HG03378 (cell line): ENCODE results near the gene DAB2.

Source experiments
- ATAC-seq: cut with Tn5 transposase; IDR thresholded peaks from one replicate; pipeline ENCODE4 v1.9.1; 2021; ENCODE audit warnings: mild to moderate bottlenecking, moderate library complexity; ENCODE audit not compliant: unreplicated experiment

Gene DAB2

DNA sequence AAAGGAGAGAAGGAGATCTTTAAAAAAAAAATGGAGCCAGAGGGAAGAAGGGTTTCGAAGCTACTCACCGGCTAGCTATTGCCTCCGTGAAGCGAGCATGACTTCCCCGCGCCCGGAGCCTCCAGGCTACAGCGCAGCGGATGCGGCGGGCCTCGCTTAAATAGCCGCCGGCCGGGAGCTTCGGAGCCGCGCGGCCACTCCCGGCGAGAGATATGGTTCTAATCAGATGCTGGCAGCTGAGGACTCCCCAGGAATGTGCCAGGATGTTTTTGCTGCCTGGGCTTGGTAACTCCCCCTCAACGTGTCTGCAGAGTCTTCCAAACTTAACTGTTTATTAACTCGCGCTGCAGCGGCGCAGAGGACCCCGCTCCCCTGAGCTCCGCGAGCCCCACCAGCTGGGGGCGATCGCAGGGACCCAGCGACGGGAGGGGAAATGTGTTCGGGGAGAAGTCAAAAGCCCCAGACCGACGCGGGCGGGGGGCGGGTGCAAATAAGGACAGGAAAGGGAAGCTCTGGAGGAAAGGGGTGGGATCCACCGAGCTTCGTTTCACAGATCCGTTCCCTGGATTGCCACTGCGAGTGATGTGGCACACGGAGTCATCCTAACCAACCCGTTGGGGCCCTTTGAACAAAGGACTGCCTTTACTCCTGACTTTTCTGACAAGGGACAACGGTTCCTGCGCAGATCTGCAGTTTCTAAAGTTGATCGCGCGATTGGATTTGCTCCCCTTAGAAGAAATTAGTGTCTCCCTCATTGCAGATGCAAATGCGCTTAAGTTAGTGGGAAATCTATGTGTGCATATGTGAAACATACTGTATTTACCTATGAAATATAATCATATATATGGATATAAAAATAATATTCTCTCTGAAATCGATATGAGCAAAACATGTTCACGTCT is at the start of gene DAB2:
TSS of gene DAB2 (minus strand) at position 245 of the 902 bp plus-strand sequence. CDS start 30,660 bp downstream, outside the sequence.
- ATAC-seq: no peak

DNA sequence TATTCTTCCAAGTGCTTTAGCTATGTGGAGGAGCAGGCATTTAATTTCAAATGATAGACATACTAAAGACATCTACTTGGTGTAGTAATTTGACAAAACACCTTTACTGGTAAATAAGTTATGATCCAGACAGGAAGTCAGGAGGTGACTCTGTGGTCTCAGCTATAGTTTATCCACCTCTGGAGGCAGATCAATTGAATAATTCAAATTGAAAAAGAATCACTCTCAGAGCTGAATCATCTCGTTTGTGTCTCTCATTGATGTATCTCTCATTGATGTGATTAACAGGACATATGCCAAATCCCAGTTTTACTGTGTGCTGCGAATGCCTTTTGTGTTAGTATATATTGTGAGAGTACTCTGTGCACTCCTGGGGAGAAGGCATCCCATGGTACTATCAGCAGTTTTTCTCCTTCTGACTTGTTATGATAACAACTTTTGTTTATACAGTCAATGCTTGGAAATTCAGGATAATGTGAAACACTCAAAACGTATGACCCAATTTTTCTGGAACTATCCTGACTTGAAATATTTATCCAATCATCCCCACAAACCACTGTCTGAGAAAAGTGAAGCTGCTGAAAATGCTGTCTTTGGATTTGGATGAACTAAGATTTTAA is 48.5 kb upstream of the DAB2 start:
- no peak for ATAC-seq

DNA sequence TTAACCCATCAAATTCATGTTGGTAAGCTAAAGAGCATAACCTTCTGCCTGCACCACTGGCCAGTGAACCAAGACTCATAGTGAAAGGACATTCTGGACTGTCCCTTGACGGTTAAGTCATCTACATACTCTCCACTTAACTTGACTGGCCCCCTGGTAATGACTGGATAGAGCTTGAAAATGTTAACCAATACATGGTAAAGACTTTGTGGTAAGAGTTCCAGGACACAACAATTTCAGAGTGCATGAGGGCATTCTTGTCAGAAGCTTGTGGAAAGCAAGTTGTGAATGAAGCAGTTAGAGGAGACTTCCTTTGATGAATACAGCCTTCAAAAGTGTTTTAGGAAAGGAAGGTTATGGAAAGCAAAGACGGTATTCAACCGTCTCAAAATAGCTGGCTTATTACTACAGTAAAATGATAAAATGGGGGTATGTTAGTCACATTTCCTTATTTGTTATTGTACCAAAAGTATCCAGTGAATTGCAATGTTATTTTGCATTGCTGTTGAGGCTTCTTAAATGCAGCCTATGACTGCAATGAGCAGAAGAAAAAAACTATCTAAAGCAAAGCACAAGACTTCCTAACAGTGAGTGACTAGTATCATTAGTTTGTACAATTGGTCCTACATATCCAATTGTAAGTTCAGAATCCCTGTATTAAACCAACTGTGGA is 47.2 kb upstream of the DAB2 start:
- ATAC-seq: no peak

DNA sequence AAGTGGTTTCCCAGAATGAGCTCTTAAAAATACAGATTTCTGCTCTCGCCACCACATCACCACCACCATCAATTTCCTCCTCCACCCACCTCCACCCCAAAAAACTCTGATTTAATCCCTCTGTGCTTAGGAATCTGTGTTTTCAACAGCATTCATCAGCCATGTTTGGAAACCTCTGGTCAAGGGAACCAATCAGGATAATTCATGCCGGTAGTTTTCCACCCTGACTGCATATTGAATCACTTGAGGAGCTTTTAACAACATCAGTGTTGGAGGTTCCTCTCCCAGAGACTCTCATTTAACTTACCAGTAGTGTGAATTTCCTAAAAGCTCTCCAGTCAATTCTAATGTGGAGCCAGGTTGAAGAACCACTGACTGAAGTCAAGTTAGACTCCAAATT is 46.0 kb upstream of the DAB2 start:
- no peak for ATAC-seq

DNA sequence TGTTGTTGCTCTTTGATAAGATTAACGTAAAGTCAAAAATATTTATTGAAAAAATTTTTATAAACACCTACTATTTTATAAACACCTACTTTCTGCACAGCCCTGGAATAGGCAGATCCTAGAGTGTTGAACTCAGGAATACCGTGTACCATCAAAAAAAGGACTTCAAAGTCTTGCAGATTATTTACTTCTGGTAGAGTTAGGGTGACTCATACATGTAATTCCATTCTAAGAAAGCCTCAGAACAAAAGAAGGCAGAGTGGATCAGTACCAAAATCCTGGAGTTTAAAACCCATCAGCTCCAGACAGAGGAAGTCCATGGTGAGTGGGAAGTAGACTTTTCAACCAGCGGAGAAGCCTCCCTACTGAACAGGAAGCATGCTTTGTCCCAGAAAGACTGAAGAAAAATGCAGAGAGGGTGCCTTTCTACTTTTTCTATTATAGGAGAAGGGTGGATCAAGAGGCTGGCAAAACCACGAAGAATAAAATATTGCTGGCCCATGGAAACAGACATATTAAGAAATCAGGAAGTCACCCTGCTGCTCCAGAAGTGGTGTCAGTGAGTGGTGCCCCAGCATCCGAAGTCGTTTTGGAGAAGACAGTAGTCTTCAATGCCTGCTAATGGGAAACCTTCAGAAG is 45.1 kb upstream of the DAB2 start:
- ATAC-seq: no peak

DNA sequence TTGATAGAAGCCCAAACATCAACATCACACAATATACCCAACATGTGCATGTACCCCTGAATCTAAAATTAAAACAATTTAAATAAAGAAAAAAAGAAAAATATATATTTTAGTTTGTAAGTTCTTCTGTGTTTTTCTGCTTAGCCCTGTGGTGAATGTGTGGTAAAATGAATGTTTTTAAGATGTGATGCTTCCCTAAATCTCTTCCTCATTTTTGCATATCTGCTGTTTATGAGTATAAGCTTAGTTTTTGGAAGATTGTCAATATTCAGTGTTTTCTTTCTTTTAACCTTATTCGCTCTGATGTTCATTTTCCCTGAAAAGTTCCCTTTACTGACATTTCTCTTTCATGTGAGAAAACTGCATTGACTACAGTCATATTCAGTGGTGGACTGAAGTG is 44.4 kb upstream of the DAB2 start:
- no peak for ATAC-seq

DNA sequence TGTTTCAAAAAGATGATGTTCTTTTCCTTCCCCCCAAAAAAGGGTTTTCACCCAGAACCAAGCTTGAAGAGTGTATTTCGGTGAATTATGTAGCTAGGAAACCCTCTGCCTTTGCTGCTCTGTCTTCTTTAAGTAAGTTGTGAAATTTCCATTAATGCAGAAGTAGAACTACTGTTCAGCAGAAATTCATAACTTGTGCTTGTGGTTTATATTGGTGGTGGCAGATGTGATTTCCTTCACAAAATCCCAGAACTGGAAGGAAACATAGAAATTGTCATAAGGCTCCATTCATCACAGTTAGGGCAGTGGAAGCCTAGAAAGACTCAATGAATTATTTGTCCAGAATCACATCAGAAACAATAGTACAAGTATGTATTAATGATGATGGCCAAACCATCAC is 42.1 kb upstream of the DAB2 start:
- no peak for ATAC-seq

DNA sequence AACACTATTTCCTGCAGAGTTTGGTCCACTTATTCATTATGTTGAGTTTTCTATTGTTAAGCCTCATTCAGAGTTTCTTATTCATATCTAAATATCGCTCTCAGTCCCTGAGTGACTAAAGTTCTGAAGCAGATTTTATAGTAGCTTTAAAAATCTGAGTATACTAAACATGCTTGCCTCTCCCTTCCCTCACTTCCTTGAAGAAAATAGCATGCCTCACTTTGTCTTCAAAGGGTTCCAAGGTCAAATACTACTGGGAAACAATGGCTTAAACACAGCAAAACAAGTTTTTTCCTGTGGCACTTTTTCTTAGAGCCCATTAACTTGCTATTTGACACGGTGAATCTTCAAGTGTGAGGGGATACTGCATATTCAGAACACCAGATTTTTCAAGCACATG is 41.1 kb upstream of the DAB2 start:
- ATAC-seq: no peak

DNA sequence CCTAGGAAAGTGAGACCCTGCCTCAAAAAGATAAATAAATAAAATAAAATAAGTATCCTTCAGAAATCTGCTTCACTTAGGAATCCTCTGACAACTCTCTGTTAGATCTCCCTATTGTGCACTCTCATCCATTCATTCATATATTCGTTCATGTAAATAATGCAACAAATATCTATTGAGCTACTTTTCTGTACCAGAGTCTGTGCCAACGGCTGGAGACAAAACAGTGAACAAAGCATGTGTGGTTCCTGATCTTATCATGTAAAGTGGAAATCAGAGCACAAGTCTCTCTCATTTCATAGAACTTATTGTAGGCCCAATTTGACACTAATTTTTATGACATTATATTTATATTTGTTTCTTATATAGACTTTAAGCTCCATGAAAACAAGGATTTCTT is 40.3 kb upstream of the DAB2 start:
- ATAC-seq: no peak

DNA sequence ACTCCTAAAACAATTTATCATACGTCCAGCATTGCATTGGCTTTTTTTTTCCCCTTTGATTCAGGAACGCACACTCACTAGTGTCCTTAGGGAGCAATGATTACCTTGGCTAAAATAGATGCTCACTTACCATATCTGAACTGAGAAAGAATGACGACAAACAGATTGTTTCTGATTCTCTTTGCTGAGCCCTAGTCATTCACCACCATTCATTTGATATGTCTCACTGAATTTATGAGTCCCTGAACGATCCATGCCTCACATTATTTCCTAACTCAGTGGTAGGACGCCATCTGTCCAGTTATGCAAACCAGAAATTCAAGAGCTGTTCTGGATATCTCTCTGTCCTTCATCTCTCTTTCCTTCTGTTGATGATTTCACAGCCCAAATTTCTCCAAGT is 39.3 kb upstream of the DAB2 start:
- ATAC-seq: no peak

DNA sequence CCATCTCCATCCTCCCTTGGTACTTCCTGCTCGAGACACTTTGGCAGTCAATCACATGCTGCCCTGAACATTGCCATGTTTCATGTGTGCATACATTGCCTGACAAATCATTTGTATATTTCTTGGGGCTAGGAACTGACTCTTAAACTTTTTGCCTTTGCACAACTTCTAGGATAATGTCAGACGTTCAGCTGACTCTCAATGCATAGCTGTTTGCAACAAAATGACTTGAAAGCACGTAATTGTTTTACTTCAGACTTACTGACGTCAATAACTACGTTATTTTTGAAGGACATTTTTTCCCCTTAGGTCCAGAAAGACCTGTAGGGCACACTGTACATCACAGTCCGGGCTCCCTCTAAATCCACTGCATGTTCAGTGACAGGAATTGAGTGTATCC is 37.4 kb upstream of the DAB2 start:
- ATAC-seq: no peak

DNA sequence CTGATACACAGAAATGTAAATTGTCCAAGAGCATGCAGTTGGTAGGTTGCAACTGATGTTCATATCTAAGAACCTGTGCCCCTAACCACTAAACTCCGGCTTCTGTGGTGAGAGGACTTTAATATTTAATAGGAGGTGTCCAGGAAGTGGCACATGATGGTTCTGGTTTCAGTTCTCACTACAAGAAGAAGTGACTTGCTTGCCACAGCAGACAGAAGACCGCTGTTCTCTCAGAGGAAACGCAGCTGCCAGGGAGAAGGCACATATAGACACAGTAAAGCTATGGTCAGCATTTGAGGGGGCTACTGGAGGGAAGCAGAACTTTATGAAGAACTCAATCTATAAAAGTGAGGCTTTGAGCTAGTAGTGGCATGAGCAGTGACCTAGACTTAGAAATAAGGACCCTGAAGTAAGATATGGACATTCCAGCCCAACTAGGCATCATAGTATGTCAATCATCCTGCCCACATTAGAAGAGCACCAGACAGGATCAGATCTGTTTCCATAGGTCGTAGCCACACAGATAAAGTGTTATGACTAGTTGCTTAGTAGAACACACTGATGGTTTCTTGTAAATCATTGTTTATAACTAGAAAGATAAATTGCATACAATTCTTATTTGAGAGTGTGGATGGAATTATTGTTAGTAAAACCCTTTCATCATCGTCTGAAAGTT is 36.4 kb upstream of the DAB2 start:
- ATAC-seq: peak; percentile 98

DNA sequence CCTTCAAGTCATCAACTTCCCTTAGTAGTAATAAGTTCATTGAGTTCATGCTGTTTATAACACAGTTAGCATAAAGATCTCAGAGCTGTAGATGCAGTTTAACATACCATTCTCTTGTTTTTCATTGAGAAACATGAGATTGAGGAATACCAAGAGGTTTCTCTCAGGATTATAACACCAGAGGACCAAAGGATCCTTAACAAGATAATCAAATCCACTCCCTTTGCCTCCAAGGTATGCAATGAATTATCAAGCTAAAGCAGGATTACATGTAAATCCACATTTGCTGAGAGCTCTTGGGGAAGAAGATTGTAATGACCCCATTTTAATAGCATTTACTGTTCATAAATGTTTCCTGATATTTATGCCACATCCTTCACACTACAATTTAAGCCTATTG is 35.1 kb upstream of the DAB2 start:
- no peak for ATAC-seq

DNA sequence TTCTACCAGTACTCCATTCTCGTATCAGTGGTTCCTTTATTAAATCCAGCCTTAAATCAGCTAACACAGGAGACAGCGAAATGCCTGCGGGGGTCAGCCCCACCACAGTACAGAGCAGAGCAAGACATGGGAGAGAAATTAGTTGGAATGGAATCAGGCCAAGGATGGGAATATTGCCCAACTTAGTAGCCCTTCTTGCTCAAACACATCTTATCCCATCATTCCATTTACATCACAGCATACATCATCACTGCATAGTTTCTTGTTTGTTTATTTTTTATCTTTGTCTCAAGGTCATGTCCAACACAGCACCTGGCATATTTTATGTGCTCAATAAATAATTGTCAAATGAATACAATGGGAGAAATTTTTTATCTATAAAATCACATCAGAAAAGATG is 34.3 kb upstream of the DAB2 start:
- no peak for ATAC-seq

DNA sequence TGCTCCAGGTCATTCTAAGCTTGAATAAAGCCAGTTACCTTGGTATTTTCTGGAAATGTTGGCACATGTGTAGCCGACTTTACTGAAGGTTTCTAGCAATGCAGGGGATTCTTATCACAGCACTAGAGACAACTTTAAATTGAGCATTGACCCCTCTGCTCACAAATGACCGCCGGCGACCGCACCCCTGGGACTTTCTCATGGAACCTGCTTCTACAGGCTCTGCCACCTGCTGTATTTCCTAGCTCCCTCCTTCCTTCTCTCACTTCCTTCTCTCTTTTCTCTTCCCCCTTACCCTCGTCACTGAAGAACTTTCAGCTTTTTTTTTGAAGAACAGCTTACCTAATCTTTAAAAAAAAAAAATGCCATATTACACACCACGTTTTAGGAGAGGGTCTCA is 30.9 kb upstream of the DAB2 start:
- no peak for ATAC-seq

DNA sequence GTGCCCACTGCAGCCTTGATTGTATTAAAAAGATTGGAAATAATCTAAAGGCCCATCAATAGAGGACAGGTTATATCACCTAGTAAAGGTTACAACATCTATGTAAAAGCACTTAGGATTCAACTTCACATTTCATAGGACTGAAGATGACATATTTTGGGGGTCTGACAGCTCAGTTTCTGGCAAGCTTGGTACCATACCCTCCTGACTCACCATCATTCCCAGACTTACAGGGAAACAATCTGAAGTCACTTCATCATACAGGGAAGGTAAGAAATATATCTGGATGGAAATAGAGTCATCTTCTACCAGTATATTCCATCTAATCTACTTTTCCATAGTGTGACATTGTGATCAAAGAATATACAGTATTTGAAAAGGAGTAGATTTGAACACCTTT is 28.8 kb upstream of the DAB2 start:
- ATAC-seq: no peak

DNA sequence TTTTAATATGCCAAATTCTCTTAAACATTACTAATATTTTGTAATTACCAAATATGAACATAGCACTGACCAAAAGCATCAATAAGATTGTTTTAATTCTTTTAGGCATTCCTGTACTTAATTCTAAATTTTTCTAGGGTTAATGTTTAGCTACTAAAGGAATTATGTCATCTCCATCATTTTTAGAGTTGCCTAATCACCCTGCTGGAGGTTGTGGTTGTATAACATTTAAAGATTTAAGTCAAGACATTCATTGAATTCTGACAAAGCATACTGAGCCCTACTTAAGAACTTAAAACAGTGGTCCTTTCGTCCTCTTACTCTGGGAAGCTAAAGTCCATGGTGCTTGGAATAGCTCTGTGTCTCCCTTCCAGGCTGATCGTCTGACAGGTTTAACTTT is 28.1 kb upstream of the DAB2 start:
- ATAC-seq: no peak

DNA sequence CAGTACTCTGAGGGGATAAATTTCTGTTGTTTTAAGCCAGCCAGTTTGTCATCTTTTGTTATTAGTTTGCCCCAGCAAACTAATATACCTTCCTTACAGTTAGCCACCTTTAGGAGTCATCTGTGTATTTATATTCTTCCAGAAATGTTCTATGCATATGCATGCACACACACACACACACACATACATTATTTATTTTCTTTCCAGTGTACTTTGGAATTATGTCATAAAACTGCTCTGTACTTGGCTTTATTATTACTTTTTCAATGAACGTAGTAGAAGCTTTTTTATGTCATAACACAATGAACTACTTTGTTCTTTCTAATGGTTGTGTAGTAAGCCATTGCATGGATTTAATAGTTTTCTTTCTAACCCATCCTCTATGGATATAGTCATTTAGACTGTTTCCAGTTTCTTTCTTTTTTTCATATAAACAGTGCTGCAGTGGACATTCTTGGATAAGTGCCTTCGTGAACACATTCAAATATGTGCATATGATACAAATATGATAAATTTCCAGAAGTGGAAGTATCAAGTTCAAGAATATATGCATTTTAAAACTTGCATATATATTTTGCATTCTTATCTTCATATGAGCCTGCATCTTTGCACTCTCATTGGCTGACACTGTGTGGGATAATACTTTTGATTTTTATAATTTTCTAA is 26.6 kb upstream of the DAB2 start:
- no peak for ATAC-seq

DNA sequence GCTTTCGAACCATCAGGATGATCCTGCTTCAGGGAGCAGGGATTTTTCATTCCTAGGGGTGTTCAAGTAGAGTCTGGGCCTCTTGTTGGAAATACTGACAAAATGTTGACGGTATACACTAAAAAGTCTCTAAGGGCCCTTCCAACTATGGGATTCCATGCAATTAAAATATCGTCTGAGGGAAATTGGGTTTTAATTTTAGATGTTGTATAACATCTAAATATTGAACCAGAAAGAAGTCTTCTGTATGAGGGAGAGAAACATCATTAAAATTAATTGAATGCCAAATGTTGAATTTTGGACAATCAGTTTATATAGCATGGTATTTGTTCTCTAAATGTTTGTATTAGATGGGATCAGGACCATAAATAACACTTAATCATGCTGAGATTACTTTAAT is 25.7 kb upstream of the DAB2 start:
- ATAC-seq: no peak

DNA sequence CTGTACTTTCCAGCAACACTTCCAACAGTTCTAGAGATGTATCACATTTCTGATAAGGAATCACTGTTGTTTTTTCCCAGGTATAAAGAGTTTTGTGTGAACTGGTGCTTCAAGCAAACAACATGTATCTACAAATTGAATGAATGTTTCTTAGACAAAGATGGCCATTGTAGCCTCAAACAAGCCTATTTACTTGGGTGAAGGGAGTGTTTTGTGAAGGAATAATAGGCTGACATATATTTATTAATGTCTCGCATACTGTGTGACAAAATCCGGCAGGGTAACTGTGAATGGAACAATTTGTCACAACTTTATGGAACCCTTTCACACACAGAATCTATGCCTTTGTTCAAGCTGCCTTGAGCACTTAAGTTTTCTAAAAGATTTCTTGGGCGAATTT is 24.8 kb upstream of the DAB2 start:
- no peak for ATAC-seq
